Activated naive CD8-positive, alpha-beta T cell (primary cell): Measurements from ENCODE around the gene MCU.
"Not testable (repeated sequence)": the region's sequence is repeated elsewhere in the genome, so short reads cannot be mapped to it uniquely, and the experiment has no call there.

Experiments used
- H3K27ac Mint-ChIP-seq: one replicate; pipeline ENCODE4 v1.8.0; 2021; ENCODE audit warnings: mixed read lengths
- H3K27me3 Mint-ChIP-seq: one replicate; pipeline ENCODE4 v1.8.0; 2021; ENCODE audit warnings: mixed read lengths
- H3K36me3 Mint-ChIP-seq: one replicate; pipeline ENCODE4 v1.8.0; 2021; ENCODE audit warnings: mixed read lengths
- H3K4me1 Mint-ChIP-seq: one replicate; pipeline ENCODE4 v1.8.0; 2021; ENCODE audit warnings: low read depth, mixed read lengths
- H3K4me3 Mint-ChIP-seq: one replicate; pipeline ENCODE4 v1.8.0; 2021; ENCODE audit warnings: mild to moderate bottlenecking, mixed read lengths
- H3K9me3 Mint-ChIP-seq: one replicate; pipeline ENCODE4 v1.8.0; 2021; ENCODE audit warnings: low read depth, mixed read lengths

Gene MCU

GRCh38 chr10:72881291-72881690 is 189.3 kb downstream of the MCU start:
- Mint-ChIP-seq H3K27me3 (no peaks in the 10 kb centered on the region), H3K4me1 (peaks cover 4% of the 10 kb centered on the region), H3K36me3 (peaks cover 31% of the 10 kb centered on the region), H3K4me3 (no peak overlapping the region), H3K27ac (no peak overlapping the region), H3K9me3 (no peaks in the 10 kb centered on the region)

- peaks cover 21% of the 10 kb centered on the region for H3K4me1 Mint-ChIP-seq
- no peaks in the 10 kb centered on the region for H3K9me3 Mint-ChIP-seq
- H3K27ac Mint-ChIP-seq: peak overlapping the region; percentile 18
- H3K4me3 Mint-ChIP-seq: no peak overlapping the region
- peaks cover 33% of the 10 kb centered on the region for H3K36me3 Mint-ChIP-seq
- H3K27me3 Mint-ChIP-seq: no peaks in the 10 kb centered on the region
Measured at GRCh38 chr10:72883861-72884260, 191.9 kb downstream of the MCU start.

- no peak overlapping the region for H3K4me3 Mint-ChIP-seq
- H3K27ac Mint-ChIP-seq: peak overlapping the region; percentile 64
- H3K36me3 Mint-ChIP-seq: peaks cover 27% of the 10 kb centered on the region
- H3K9me3 Mint-ChIP-seq: no peaks in the 10 kb centered on the region
- peaks cover 21% of the 10 kb centered on the region for H3K4me1 Mint-ChIP-seq
- H3K27me3 Mint-ChIP-seq: no peaks in the 10 kb centered on the region
Measured at GRCh38 chr10:72885953-72886352, 194.0 kb downstream of the MCU start.

- H3K27ac Mint-ChIP-seq: peak overlapping the region; percentile 59
- H3K4me1 Mint-ChIP-seq: peaks cover 21% of the 10 kb centered on the region
- peak overlapping the region; percentile 62 for H3K4me3 Mint-ChIP-seq
- H3K27me3 Mint-ChIP-seq: no peaks in the 10 kb centered on the region
- no peaks in the 10 kb centered on the region for H3K9me3 Mint-ChIP-seq
- H3K36me3 Mint-ChIP-seq: peaks cover 26% of the 10 kb centered on the region
Measured at GRCh38 chr10:72886621-72887020, 194.7 kb downstream of the MCU start.

- Mint-ChIP-seq H3K27ac (peak overlapping the region; percentile 59), H3K4me3 (peak overlapping the region; percentile 62)
Measured at GRCh38 chr10:72887043-72887442, 195.1 kb downstream of the MCU start.

GRCh38 chr10:72888151-72888638 is 196.3 kb downstream of the MCU start:
- Mint-ChIP-seq H3K27me3 (no peaks in the 10 kb centered on the region), H3K36me3 (peaks cover 18% of the 10 kb centered on the region), H3K4me1 (peaks cover 21% of the 10 kb centered on the region), H3K27ac (no peak overlapping the region), H3K4me3 (no peak overlapping the region), H3K9me3 (no peaks in the 10 kb centered on the region)

More at GRCh38 chr10:72887043-72887442, 195.1 kb downstream of the MCU start:
- Mint-ChIP-seq H3K4me1 (peaks cover 21% of the 10 kb centered on the region), H3K27me3 (no peaks in the 10 kb centered on the region), H3K36me3 (peaks cover 23% of the 10 kb centered on the region), H3K9me3 (no peaks in the 10 kb centered on the region)

- no peak overlapping the region for H3K4me3 Mint-ChIP-seq
Measured at GRCh38 chr10:72889391-72889831, 197.5 kb downstream of the MCU start.

GRCh38 chr10:72890086-72890485 is 198.1 kb downstream of the MCU start:
- Mint-ChIP-seq H3K4me1 (peaks cover 21% of the 10 kb centered on the region), H3K27ac (no peak overlapping the region), H3K9me3 (no peaks in the 10 kb centered on the region), H3K27me3 (peaks cover 5% of the 10 kb centered on the region), H3K4me3 (no peak overlapping the region), H3K36me3 (peaks cover 14% of the 10 kb centered on the region)

More at GRCh38 chr10:72889391-72889831, 197.5 kb downstream of the MCU start:
- H3K27ac Mint-ChIP-seq: no peak overlapping the region
- no peaks in the 10 kb centered on the region for H3K9me3 Mint-ChIP-seq
- H3K4me1 Mint-ChIP-seq: peaks cover 21% of the 10 kb centered on the region
- H3K27me3 Mint-ChIP-seq: peaks cover 3% of the 10 kb centered on the region
- peaks cover 15% of the 10 kb centered on the region for H3K36me3 Mint-ChIP-seq

- Mint-ChIP-seq H3K36me3 (peaks cover 9% of the 10 kb centered on the region), H3K9me3 (no peaks in the 10 kb centered on the region), H3K27me3 (peaks cover 7% of the 10 kb centered on the region), H3K4me3 (no peak within 1 kb of the TSS), H3K4me1 (peaks cover 2% of the 10 kb centered on the region), H3K27ac (no peak within 1 kb of the TSS)
Measured at GRCh38 chr10:72893136-72893798, 201.3 kb downstream of the MCU start, which contains the start of gene OIT3. OIT3 (plus strand) TSS chr10:72893739; CDS start chr10:72893799, 60 bp downstream.

- peaks cover 11% of the 10 kb centered on the region for H3K27me3 Mint-ChIP-seq
- H3K4me1 Mint-ChIP-seq: no peaks in the 10 kb centered on the region
- H3K9me3 Mint-ChIP-seq: no peaks in the 10 kb centered on the region
- peaks cover 5% of the 10 kb centered on the region for H3K36me3 Mint-ChIP-seq
- H3K27ac Mint-ChIP-seq: no peak overlapping the region
- H3K4me3 Mint-ChIP-seq: no peak overlapping the region
Measured at GRCh38 chr10:72895236-72895850, 203.4 kb downstream of the MCU start.

GRCh38 chr10:72898616-72899015 is 206.7 kb downstream of the MCU start:
- Mint-ChIP-seq H3K4me3 (no peak overlapping the region), H3K36me3 (peaks cover 6% of the 10 kb centered on the region), H3K27ac (no peak overlapping the region), H3K4me1 (no peaks in the 10 kb centered on the region), H3K9me3 (no peaks in the 10 kb centered on the region), H3K27me3 (peaks cover 12% of the 10 kb centered on the region)

- Mint-ChIP-seq H3K4me1 (no peaks in the 10 kb centered on the region), H3K27me3 (peaks cover 8% of the 10 kb centered on the region), H3K9me3 (no peaks in the 10 kb centered on the region), H3K4me3 (no peak overlapping the region), H3K27ac (no peak overlapping the region), H3K36me3 (peaks cover 3% of the 10 kb centered on the region)
Measured at GRCh38 chr10:72899545-72899944, 207.6 kb downstream of the MCU start.

GRCh38 chr10:72903941-72904446 is 212.1 kb downstream of the MCU start:
- not testable (repeated sequence) for H3K9me3 Mint-ChIP-seq, H3K4me3 Mint-ChIP-seq, H3K4me1 Mint-ChIP-seq, H3K36me3 Mint-ChIP-seq, H3K27ac Mint-ChIP-seq, H3K27me3 Mint-ChIP-seq

- H3K4me3 Mint-ChIP-seq: no peak overlapping the region
- peaks cover 3% of the 10 kb centered on the region for H3K27me3 Mint-ChIP-seq
- H3K27ac Mint-ChIP-seq: no peak overlapping the region
- H3K9me3 Mint-ChIP-seq: no peaks in the 10 kb centered on the region
- H3K4me1 Mint-ChIP-seq: no peaks in the 10 kb centered on the region
- H3K36me3 Mint-ChIP-seq: peaks cover 3% of the 10 kb centered on the region
Measured at GRCh38 chr10:72904806-72905205, 212.9 kb downstream of the MCU start.

- no peaks in the 10 kb centered on the region for H3K27me3 Mint-ChIP-seq
- H3K4me1 Mint-ChIP-seq: no peaks in the 10 kb centered on the region
- H3K36me3 Mint-ChIP-seq: no peaks in the 10 kb centered on the region
- H3K4me3 Mint-ChIP-seq: no peak overlapping the region
- no peak overlapping the region for H3K27ac Mint-ChIP-seq
- no peaks in the 10 kb centered on the region for H3K9me3 Mint-ChIP-seq
Measured at GRCh38 chr10:72906446-72906845, 214.5 kb downstream of the MCU start.
